GM21528 (cell line): ENCODE data around the gene GFOD2.
"Not testable (repeated sequence)": the region's sequence is repeated elsewhere in the genome, so short reads cannot be mapped to it uniquely, and the experiment has no call there.

Experiments
- ATAC-seq: cut with Tn5 transposase; IDR thresholded peaks from one replicate; pipeline ENCODE4 v1.9.1; 2021; ENCODE audit warnings: mild to moderate bottlenecking, moderate library complexity; ENCODE audit not compliant: unreplicated experiment, low FRiP score

Gene GFOD2, protein sequence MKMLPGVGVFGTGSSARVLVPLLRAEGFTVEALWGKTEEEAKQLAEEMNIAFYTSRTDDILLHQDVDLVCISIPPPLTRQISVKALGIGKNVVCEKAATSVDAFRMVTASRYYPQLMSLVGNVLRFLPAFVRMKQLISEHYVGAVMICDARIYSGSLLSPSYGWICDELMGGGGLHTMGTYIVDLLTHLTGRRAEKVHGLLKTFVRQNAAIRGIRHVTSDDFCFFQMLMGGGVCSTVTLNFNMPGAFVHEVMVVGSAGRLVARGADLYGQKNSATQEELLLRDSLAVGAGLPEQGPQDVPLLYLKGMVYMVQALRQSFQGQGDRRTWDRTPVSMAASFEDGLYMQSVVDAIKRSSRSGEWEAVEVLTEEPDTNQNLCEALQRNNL

GRCh38 chr16:67719048-67719777 is at the start of gene GFOD2:
GFOD2 (minus strand) TSS chr16:67719316; CDS start chr16:67685715, 33,601 bp downstream.
- peak; percentile 77 for ATAC-seq

GRCh38 chr16:67767953-67768352 is 48.8 kb upstream of the GFOD2 start:
- no peak for ATAC-seq

DNA sequence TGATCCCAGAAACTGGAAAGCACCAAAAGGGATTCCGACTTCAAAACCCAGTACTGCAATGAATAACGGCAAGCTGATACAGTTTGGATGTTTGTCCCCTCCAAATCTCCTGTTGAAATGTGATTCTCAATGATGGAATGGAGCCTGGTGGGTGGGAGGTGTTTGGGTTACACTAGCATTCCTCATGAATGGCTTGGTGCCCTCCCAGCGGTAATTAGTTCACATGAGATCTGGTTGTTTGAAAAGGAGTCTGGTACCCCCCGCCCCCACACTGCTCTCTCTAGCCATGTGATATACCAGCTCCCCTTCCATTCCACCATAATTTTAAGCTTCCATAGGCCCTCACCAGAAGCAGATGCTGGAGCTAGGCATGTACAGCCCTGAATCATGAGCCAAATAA is 47.2 kb upstream of the GFOD2 start:
- ATAC-seq, result no peak

GRCh38 chr16:67764158-67764667 is 45.1 kb upstream of the GFOD2 start:
- ATAC-seq, result no peak

GRCh38 chr16:67763066-67763465 is 44.0 kb upstream of the GFOD2 start:
- ATAC-seq, result no peak

DNA sequence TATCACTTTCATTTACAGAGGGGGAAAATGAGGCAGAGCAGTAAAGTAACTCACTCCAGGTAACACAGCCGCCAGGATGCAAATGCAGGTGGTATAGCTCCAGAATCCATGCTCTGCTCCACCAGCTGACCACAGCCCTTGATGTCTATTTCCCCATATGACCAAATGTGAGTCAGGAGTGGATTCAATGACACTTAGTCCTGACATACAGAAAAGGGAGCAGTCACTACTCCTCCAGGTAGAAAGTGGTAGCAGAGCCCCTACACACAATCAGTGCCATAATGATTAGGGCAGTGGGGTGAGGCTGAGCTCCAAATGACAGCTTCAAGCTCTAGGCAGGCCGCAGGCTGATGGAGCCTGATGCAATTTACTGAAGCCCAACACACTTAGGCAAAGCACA is 43.3 kb upstream of the GFOD2 start:
- no peak for ATAC-seq

DNA sequence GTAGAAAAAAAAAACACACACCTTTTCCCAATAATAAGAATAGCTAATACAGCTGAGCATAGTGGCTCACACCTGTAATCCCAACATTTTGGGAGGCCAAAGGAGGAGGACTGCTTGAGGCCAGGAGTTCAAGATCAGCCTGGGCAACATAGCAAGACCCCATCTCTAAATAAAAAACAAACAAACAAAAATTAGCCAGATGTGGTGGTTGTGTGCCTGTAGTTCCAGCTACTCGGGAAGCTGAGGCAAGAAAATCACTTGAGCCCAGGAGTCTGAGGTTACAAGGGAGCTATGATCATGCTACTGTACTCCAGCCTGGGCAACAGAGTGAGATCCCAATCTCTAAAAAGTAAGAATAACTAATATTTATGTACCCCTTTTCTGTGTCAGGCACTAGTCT is 42.8 kb upstream of the GFOD2 start:
- no peak for ATAC-seq

- ATAC-seq, result no peak
Observed at GRCh38 chr16:67760956-67761230, 41.8 kb upstream of the GFOD2 start.

DNA sequence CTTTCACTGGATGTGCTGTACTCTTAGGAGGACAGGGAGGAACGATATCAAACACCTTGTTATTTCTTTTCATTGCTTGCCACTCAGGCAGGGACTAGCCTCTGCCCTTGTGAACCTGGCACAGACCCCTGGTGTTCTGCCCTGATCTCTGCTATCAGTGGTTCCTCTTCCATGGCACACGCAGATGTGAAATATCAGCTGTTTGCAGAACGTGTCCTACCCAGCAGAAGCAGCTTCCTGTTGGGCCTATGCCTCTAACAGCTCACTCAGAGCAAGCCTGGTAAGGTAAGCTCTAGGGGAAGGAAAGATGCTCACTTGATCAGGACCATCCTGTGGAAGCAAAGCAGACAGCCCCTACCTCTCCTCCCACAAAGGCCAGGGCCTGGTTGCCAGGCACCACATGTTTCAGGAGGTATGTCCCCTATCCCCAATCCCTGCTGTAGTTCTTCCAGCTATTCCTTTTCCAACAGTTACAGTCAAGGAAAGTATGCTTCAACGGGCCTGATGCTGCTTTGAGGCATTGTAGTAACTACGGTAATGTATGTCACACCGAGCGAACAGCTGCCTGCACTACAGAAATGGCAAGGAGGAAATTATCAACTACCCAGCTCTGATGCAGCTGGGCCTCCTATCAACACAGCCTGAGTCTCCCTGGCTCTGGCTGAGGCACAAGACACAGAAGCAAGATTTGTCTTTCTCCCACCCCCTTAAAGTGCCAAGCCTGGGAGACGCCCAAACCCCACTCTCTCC is 41.3 kb upstream of the GFOD2 start:
- no peak for ATAC-seq

- no peak for ATAC-seq
Observed at GRCh38 chr16:67758966-67759365, 39.9 kb upstream of the GFOD2 start.

- ATAC-seq, result no peak
Observed at GRCh38 chr16:67758006-67758405, 38.9 kb upstream of the GFOD2 start.

GRCh38 chr16:67752641-67753040 is 33.5 kb upstream of the GFOD2 start:
- ATAC-seq, result no peak

DNA sequence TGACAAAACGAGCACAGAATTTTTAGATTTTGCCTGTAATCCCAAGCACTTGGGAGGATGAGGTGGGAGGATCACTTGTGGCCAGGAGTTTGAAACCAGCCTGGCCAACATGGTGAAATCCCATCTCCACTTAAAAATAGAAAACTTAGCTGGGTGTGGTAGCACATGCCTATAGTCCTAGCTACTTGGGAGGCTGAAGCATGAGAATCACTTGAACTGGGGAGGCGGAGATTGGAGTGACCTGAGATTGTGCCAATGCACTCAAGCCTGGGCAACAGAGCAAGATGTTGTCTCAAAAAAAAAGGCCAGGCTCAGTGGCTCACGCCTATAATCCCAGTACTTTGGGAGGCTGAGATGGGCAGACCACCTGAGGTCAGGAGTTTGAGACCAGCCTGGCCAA is 32.2 kb upstream of the GFOD2 start:
- ATAC-seq, result not testable (repeated sequence)

DNA sequence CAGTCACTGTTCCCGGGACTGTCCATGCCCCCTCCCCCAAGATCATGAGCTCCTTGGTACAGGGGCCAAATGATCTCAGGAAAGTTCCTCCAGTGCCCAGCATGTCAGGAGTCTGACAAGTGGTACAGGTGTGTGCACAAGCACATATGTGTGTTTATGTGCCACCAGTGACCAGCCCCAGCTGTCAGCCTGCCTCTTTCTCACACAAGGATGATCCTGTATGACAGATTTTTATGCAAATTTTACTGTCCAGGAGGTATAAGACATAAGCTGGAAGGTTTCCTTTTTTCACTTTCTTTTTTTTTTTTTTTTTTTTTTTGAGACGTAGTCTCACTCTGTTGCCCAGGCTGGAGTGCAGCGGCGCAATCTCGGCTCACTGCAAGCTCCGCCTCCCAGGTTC is 31.4 kb upstream of the GFOD2 start:
- no peak for ATAC-seq

DNA sequence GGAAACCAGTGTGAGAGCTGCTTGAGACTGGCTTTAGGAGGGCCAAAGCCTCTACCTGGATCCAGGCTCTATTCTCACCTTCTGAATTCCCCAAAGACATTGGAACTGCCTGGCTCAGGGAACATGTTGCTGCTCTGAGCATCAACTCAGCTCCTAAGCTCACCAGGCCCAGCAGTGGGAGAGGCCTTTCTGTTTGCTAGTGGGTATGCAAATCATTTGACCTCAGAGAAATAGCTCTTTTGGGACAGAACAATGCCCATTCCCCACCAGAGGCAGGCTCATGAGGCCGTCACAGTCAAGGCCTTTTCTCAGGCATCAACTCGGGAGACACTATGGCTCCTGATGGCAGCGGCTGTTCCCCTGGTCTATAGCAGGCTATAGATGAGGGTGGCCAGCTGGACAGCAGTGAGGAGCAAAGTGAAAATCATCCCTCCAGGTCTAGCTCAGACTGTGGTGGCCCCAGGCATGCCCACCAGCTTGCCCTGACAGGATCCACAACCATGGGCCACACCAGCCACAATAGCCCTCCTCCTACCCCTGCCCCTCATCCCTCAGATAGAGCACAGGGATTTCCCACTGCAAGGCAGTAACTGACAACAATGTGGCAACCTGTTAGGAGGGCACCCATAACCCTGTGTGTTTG is 30.4 kb upstream of the GFOD2 start:
- no peak for ATAC-seq

- ATAC-seq, result no peak
Observed at GRCh38 chr16:67748834-67749233, 29.7 kb upstream of the GFOD2 start.

DNA sequence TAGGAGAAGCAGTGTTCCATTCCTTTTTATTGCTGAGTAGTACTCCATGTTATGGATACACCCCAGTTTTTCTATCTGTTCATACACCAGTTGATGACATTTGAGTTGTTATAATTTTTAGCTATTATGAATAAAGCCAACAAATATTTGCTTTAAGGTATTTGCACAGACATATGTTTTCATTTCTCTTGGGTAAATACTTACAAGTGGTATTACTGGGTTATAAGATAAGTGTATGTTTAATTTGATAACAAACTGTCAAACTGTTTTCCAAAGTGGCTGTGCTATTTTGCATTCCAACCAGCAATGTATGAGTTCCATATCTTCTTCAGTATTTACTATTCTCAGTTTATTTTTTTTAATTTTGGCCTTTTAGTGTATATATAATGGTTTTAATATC is 27.7 kb upstream of the GFOD2 start:
- no peak for ATAC-seq

- no peak for ATAC-seq
Observed at GRCh38 chr16:67741118-67741517, 22.0 kb upstream of the GFOD2 start.

DNA sequence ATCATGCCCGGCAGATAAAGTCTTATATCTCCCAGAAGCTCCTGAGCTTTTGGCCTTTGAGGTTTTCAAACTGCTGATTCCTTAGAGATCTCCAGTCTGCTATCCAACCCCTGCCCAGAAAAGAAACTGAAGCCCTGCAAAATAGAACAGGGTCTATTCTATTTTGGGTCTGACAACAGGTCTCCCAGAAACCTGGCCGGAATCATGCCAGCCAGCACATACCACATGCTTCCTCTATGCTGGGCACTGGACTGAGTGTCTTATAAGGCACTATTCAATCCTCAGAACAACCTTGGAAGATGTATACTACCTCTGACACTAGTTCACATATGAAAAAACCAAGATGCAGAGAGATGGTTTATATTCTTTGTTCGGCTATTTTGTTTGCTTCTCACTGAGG is 21.3 kb upstream of the GFOD2 start:
- no peak for ATAC-seq

DNA sequence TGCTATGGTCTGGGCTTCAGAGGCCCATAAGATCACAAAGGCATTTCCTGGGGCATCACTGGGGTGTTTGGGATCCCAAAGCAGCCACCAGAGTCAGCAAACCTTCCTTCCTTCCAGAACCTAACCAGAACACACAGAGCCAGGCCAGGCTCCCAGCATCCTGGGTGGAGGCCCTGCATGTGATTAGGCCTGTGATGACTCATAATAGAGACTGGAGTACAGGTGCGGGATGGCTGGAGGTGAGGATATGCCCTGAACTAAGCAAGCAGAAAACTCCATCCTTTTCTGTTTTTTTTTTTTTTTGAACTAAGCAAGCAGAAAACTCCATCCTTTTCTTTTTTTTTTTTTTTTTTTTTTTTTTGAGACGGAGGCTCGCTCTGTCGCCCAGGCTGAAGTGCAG is 17.7 kb upstream of the GFOD2 start:
- no peak for ATAC-seq

DNA sequence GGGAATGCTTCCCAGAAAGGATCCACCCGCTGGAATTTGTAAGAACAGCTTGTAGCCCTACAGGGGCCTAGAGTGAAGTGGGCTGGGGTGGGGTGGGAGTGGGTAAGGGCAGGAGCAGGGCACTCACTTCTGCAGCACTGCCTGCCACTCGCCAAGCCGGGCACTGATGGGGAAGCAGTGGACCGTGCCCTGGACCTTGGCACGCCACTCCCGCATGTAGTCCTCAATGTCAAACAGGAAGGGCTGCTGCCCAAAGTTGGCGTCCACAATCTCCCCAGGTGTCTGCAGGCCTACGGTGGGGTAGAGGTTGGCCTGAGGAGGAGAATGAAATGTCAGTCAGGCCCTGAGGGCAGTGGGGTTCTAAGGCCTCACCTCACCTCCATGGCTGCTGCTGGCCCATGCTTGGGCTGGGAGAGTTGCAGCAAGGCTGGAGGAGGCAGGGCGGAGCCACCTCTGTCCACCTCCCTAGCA is 15.7 kb upstream of the GFOD2 start:
- ATAC-seq, result no peak
